AG09319 (cell line): ENCODE data around the gene DTWD1.
"Not testable (repeated sequence)": the region's sequence is repeated elsewhere in the genome, so short reads cannot be mapped to it uniquely, and the experiment has no call there.

Experiments used
- DNase-seq: peaks from one replicate; pipeline ENCODE4 v3.0.0-alpha.2; 2010; ENCODE audit warnings: low read depth; ENCODE audit errors: extremely low read depth
- CTCF ChIP-seq: IDR thresholded peaks from 2 replicates; pipeline ENCODE4 v1.5.1; 2011; ENCODE audit warnings: low read depth, mild to moderate bottlenecking, inconsistent platforms, low read length, moderate library complexity

DTWD1 gene, protein sequence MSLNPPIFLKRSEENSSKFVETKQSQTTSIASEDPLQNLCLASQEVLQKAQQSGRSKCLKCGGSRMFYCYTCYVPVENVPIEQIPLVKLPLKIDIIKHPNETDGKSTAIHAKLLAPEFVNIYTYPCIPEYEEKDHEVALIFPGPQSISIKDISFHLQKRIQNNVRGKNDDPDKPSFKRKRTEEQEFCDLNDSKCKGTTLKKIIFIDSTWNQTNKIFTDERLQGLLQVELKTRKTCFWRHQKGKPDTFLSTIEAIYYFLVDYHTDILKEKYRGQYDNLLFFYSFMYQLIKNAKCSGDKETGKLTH

DNA sequence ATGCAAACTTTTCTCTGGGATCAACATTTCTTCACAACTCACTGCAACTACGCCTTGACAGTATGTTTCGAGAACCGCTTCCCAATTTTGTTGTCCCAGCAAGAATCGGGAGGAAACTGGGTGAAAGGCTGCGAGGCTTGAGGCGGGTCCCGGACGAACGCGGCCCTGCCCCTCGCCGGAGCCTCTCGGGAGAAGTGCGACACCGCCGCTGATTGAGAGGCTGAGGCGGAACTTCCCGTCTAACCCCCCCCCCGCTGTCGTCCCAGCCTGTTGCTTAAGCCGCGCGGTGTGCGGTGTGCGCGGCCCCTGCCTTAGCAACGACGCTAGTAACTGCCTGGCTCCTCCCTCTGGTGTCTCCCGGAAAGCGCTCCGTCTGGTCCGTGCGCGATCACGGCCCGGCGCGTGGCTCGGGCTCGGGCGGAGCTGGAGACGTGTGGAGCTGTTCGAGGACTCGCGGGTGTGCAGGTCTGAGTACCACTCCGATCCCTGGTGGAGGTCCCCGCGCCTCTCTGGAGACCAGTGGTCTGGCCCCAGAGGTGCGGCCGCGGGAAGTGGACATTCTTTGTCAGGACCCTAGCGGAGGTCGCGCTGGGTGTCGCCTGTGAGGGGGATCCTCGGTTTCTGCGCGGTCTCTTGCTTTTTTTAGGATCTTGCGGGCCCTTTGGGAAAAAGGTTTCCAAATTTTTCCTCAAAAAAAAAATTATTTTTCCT, at the start of gene DTWD1, which contains the start of gene FAM227B:
Gene DTWD1 (plus strand): TSS at position 391 of the 711 bp plus-strand sequence. CDS start 4,120 bp downstream, outside the sequence.
Gene FAM227B (minus strand): TSS at position 161 of the 711 bp plus-strand sequence. CDS start 5,647 bp downstream, outside the sequence.
- no peak for TF ChIP-seq CTCF

DNA sequence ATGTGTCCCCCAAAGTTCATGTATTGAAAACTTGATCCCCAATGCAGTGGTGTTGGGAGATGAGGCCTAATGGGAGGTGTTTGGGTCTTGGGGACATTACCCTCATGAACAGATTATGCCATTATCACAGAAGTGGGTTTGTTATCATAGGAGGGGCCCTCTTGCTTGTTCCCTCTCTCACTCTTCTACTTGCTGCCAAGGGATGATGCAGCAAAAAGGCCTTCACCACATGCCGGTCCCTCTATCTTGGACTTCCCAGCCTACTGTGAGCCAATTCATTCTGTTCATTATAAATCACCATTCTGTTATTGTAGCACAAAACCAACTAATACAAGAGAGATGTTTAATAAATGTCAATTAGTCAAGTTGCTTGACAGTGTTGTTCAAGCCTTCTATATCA, 47.4 kb upstream of the DTWD1 start:
- no peak for TF ChIP-seq CTCF

More for the DNA sequence above, at the start of gene DTWD1, which contains the start of gene FAM227B:
- peak; percentile 97 for DNase-seq

GRCh38 chr15:49589030-49589429, 31.8 kb upstream of the DTWD1 start:
- no peak for DNase-seq
- TF ChIP-seq CTCF = no peak

More for the DNA sequence above, 47.4 kb upstream of the DTWD1 start:
- no peak for DNase-seq

DNA sequence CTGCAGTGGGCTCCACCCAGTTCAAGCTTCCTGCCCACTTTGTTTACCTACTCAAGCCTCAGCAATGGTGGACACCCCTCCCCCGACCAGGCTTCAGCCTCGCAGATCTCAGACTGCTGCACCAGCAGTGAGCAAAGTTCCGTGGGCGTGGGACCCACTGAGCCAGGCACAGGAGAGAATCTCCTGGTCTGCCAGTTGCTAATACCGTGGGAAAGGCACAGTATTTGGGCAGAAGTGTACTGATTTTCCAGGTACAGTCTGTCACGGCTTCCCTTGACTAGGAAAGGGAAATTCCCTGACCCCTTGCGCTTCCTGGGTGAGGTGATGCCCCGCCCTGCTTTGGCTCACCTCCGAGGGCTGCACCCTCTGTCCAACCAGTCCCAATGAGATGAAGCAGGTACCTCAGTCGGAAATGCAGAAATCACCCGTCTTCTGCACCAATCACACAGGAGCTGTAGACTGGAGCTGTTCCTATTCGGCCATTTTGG, 28.0 kb upstream of the DTWD1 start:
- DNase-seq = not testable (repeated sequence)

DNA sequence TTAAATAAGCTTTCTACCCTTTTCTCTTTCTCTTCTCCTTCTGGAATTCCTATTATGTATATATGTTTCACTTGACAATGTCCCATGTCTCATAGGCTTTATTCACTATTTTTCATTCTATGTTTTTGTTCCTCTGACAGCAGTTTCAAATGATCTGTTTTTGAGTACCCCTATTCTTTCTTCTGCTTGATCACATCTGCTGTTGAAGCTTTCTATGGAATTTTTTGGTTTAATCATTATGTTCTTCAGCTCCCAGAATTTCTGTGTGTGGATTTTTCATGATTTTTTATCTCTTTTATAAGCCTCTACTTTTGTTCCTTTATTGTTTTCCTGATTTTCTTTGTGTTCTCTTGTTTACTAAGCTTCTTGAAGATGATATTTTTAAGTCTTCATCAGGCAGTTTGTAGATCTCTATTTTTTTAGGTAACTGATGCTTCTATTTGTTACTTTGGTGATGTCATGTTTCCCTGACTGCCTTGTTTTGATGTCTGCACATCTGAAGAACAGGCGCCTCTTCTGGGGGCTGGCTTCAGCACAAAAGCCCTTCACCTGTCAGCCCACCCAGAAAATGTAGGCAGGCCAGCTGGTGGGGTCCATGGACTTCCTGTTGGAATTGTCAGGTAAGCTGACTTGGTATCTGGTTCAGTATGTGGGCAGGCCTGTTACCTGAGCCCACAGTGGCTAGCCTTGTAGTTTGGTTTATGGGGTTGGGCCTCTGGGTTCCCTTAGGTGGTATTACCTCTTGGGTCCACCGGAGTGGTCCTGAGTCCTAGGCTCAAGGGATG, 16.0 kb upstream of the DTWD1 start:
- no peak for DNase-seq
- TF ChIP-seq CTCF = no peak

- no peak for TF ChIP-seq CTCF
- no peak for DNase-seq
Observed at GRCh38 chr15:49605588-49605987, 15.3 kb upstream of the DTWD1 start.

- DNase-seq = no peak
- TF ChIP-seq CTCF = peak; percentile 17
Observed at GRCh38 chr15:49606594-49606993, 14.3 kb upstream of the DTWD1 start.
